ENCODE results near the gene TENM3.
"Not testable (repeated sequence)": the region's sequence is repeated elsewhere in the genome, so short reads cannot be mapped to it uniquely, and the experiment has no call there.

TENM3 gene

GRCh38 chr4:182338063-182338462, 94.9 kb downstream of the TENM3 start:
- ATAC-seq = no peak

DNA sequence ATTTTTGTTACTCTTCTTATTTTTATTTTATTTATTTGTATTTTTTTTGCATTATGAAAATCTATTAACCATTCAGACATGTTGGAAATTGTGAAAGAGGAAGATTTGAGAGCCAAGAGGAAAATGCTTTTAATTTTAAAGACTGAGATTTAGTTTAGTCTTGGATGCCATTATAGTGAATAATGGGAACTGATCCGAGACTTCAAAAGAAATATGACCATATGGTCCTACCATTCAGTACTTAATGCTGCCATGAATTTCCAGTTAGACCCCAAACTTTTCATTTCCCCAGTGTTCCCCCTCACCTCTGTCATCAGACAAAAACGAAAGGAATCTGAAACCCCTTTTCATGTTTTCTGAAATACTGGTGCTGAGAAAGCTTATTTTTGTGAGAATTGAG, 95.5 kb downstream of the TENM3 start:
- no peak for DNase-seq
- no peak for ATAC-seq

More at GRCh38 chr4:182338063-182338462, 94.9 kb downstream of the TENM3 start:
- no peak for DNase-seq

- no peak for ATAC-seq
- no peak for DNase-seq
Observed at GRCh38 chr4:182339221-182339641, 96.0 kb downstream of the TENM3 start.

GRCh38 chr4:182343453-182343852, 100.3 kb downstream of the TENM3 start:
- no peak for DNase-seq

DNA sequence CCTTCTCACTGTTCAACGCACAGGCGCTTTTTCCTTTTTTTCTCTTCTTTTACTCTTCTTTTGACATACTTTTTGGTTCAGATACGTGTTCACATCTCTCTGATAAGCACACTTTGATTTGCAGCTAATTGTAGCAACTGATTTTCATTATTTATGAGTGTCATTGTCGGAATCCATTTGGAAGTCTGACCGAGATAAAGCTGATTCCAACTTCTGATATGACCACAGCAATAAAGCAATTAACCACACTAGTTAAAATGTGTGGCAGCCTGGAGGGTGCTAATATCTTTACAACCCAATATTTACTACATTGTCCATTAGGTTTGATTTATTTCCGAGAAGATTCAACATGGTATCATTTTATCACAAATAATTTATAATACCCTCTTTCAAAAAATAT, 101.8 kb downstream of the TENM3 start:
- no peak for DNase-seq
- ATAC-seq = no peak

More at GRCh38 chr4:182343453-182343852, 100.3 kb downstream of the TENM3 start:
- no peak for ATAC-seq

DNA sequence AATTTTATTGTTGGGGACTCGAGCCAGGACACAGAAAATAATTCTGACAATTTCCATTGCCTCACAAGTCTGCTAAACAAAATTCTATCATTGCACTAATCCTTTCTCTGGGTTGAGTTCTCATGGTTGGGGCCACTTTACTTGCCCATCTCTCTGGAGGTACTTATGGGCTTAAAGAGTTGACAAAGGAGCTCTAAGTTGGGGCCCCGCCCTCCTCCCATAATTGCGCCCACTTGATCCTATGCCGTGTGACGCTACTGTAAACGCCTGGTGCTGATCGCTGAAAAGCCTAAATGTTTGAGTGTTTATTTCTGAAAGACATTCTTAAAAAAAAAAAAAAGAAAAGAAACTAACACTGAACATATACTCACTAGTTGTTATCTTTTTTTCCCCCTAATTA, 103.0 kb downstream of the TENM3 start:
- DNase-seq = no peak
- ATAC-seq = no peak

DNA sequence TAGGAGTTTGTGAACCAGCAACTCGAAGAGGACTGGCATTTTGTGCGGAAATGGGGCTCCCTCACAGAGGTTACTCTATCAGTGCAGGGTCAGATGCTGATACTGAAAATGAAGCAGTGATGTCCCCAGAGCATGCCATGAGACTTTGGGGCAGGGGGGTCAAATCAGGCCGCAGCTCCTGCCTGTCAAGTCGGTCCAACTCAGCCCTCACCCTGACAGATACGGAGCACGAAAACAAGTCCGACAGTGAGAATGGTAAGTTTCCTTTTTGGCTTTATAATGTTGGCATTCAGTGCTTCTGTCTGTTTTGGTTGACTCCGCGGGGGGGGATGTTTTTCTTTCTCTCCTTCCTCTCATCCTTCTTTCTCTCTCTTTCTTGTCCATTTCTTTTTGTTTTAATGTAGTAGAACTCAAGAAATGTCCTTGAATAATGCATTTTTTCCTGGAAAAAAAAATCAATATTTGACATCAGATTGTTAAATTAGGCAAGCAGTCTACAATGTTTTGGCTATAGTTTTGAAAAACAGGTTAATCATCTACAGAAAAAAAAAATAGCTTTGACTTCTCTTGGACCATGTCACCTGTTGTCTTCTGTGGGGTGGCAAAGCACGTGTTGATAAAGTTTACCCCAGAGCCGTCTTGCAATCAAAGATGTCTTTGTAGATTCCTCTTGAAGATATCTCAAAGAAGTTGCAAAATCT, 103.6 kb downstream of the TENM3 start:
- ATAC-seq = no peak
- no peak for DNase-seq

DNA sequence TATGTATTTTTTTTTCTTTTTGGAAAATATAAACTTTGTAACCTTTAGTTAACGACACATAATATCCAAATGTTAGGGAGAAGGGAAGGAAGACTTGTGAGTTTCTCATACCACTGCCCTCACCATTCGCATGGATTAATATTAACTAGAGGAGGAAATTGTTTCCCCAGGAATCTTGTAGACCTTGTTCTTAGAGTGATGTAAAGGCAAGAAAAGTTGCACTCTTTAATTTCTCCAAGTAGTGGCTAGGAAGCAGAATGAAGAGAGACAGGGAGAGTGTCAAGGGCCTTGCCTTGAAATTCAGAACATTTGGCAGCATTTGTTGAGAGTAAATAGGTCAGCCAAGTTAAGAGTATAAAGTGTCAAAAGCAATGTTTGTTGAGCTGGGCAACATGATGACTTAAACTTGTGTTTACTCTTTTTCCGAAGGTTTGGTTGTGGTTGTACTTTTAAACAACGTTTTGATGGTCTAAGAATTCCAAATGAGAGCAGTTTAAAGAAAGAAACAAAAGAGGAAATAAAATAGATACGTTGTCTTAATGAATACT, 105.7 kb downstream of the TENM3 start:
- DNase-seq (no peak), ATAC-seq (no peak)

DNA sequence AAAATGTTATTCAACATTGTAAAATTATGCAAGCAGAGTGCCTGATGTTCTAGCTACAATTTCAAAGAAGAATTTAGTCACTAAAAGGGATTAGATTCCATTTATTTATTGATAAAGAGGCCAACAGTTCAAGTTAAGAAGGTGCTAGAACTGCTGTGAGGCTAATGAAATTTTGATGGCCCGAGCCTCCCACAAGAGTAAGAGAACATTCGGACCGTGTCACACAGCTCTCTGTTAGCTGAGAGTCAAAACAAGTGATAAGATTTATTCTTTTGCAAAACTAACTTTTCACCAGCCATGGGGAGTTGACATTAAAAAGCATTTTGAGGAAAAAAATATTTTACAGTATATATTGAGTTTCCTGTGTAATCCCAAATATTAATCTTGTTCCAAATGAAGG, 106.8 kb downstream of the TENM3 start:
- ATAC-seq (no peak), DNase-seq (no peak)

GRCh38 chr4:182351485-182351884, 108.3 kb downstream of the TENM3 start:
- ATAC-seq (no peak), DNase-seq (no peak)

- DNase-seq (no peak), ATAC-seq (no peak)
Observed at GRCh38 chr4:182354106-182354505, 110.9 kb downstream of the TENM3 start.

DNA sequence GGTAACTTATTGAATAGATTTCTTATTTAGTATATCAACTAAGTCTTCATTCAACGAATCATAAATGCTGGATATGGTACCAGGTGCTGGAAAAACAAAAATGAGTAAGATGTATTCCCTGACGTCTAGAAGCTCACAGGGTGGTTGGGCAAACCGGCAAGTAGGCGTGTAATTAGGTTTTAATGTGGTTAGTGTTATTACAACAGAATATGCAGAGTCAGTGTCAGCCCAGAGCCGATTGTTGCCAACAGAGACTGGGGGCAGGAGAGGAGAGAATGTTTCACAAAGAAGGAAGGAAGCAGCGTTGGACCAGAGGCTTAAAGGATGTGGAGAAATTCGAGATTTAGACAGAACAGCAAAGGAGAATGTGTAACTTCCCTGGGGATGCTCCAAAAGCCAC, 111.7 kb downstream of the TENM3 start:
- DNase-seq (no peak), ATAC-seq (no peak)

GRCh38 chr4:182367153-182367552, 124.0 kb downstream of the TENM3 start:
- ATAC-seq = no peak
- DNase-seq = no peak

- DNase-seq (no peak), ATAC-seq (no peak)
Observed at GRCh38 chr4:182369211-182369610, 126.0 kb downstream of the TENM3 start.

DNA sequence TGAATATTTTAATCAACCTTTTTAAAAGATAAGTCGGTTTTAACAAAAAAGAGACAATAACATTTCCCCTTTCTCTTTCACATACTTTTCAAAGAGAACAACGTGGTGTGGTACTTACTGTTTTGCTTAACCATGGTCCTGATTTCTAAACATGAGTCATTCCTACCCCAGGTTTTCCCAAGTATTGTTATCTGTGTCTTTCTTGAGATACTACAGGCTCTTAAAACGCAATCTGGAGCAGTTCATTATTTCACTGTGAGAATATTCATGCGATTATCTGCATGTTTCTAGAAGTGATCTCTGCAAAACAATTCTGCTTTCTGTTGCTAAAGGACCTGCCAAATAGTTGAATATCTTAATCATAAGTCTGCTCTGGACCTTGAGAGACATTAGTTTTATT, 127.3 kb downstream of the TENM3 start:
- DNase-seq (no peak), ATAC-seq (no peak)

DNA sequence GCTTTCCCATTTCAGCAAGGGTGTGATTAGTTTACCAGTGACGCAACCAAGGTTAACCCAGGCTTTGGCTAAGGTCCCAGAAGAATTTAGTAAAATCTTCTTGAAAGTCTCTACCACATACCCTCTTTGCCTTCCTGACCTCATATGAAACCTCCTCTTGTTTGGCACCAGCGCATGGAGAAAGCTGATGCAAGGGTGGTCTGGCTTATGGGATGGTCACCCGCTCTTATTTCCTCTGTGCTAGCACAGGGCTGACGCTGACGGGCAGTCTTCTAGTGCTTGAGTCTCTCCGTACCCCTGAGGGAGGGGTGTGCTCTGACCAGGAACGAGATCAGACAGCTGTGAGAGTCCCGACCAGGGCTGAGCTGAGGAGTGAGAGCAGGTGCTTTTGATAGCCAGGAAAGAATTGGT, 137.6 kb downstream of the TENM3 start:
- DNase-seq = no peak

DNA sequence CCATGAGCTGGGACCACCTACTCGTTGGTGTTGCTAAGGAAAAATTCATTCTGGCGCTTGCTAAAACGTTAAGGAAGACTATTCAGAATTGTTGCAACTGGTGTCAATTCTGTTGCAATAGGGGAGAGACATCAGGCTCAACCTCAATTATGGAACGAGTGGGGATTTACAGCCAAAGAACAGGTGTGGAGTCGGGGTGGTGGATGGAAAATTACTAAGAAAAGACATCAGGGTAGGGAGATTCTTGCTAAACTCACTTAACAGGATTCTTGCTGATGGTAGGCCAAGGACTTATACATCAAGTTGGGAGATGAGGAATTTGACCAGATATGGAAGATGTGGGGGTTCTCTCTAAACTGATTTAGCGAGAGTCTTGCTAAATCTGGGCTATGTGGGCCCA, 139.7 kb downstream of the TENM3 start:
- ATAC-seq (no peak), DNase-seq (no peak)

More for the DNA sequence above, 137.6 kb downstream of the TENM3 start:
- ATAC-seq = no peak

- ATAC-seq = no peak
- DNase-seq = no peak
Observed at GRCh38 chr4:182384631-182385091, 141.5 kb downstream of the TENM3 start.

DNA sequence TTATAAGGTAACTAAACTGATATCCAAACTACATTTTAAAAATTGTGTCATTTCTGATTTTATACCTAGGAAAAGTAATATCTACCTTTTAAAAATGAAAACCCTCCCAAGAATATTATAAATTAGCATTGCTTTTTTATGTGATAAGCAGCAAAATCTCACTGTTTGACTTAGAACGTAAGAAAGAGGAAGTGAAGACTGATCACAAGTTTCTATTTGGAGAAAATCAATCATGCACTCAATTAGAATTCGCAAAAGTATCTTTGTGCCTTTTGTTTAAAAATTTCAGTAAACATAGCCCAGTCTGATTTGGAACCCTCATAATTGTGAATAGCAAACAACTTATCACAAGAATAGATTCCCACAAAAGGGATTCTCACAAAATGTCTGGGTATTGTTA, 142.7 kb downstream of the TENM3 start:
- no peak for ATAC-seq
- DNase-seq = no peak

DNA sequence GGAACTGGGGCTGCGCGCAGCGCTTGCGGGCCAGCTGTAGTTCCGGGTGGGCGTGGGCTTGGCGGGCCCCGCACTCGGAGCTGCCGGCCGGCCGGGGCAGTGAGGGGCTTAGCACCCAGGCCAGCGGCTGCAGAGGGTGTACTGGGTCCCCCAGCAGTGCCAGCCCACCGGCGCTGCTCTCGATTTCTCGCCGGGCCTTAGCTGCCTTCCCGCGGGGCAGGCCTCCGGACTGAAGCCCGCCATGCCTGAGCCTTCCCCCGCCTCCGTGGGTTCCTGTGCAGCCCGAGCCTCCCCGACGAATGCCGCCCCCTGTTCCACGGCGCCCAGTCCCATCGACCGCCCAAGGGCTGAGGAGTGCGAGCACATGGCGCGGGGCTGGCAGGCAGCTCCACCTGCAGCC, 143.4 kb downstream of the TENM3 start:
- not testable (repeated sequence) for ATAC-seq, DNase-seq

GRCh38 chr4:182391111-182391684, 148.0 kb downstream of the TENM3 start:
- ATAC-seq (no peak), DNase-seq (no peak)

DNA sequence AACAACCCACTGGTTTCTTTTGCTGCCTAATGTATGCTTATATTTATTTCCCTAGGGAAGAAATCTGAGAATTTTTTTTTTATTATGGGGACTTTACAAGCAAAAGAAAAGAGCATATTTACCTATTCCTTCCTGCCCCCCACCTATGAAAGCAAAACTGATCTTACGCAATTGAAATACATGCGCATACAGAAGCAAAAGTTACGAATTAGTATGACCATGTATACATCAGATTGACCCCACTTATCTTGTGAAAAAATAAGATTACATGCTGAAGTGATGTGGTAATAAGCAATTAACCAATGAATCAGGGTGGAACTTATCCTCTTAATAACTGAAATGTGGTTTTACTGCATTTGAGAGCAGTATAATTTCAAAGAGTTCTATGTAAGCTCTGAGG, 151.0 kb downstream of the TENM3 start:
- ATAC-seq (no peak), DNase-seq (no peak)

GRCh38 chr4:182400081-182400480, 156.9 kb downstream of the TENM3 start:
- DNase-seq (no peak), ATAC-seq (no peak)

GRCh38 chr4:182400790-182401189, 157.6 kb downstream of the TENM3 start:
- ATAC-seq = no peak
- DNase-seq = no peak
